SK-N-SH treated with all-trans-retinoic acid at 6 μM for 48 hours (cell line): ENCODE data around the gene ST3GAL5.
"Not testable (repeated sequence)": the region's sequence is repeated elsewhere in the genome, so short reads cannot be mapped to it uniquely, and the experiment has no call there.

ENCODE experiments used
- ATAC-seq: fragments of 200-7000 bp; cut with Tn5 transposase; 3 replicates; pipeline ENCODE4 v1.9.1; 2020; ENCODE audit warnings: mild to moderate bottlenecking, moderate library complexity
- ARNTL ChIP-seq: fragments of 450-650 bp; formaldehyde crosslinking; IDR thresholded peaks from 2 replicates; pipeline ENCODE4 v1.5.0; 2020; ENCODE audit warnings: low read depth, mild to moderate bottlenecking, moderate library complexity, borderline replicate concordance
- BACH2 ChIP-seq: fragments of 250-450 bp; sonication (Bioruptor Pico); IDR thresholded peaks from 2 replicates; pipeline ENCODE4 v1.9.0; 2021; ENCODE audit warnings: mild to moderate bottlenecking, borderline replicate concordance
- CSDC2 ChIP-seq: fragments of 250-450 bp; sonication (Bioruptor Pico); IDR thresholded peaks from 2 replicates; pipeline ENCODE4 v1.5.0; 2020; ENCODE audit warnings: mild to moderate bottlenecking, moderate library complexity
- GLIS3 ChIP-seq: fragments of 250-450 bp; sonication (Bioruptor Pico); IDR thresholded peaks from 2 replicates; pipeline ENCODE4 v1.5.0; 2020; ENCODE audit warnings: mild to moderate bottlenecking, moderate library complexity
- ISL1 ChIP-seq: fragments of 250-450 bp; sonication (Bioruptor Pico); IDR thresholded peaks from 2 replicates; pipeline ENCODE4 v2.1.2; 2022; ENCODE audit warnings: mild to moderate bottlenecking, moderate library complexity
- OSR1 ChIP-seq: fragments of 250-450 bp; sonication (Bioruptor Pico); IDR thresholded peaks from 2 replicates; pipeline ENCODE4 v1.8.0; 2022; ENCODE audit warnings: moderate library complexity, mild to moderate bottlenecking, inconsistent platforms
- PPARA ChIP-seq: fragments of 250-450 bp; sonication (Bioruptor Pico); IDR thresholded peaks from 2 replicates; pipeline ENCODE4 v1.5.0; 2020; ENCODE audit warnings: mild to moderate bottlenecking, borderline replicate concordance
- RARB ChIP-seq: fragments of 250-450 bp; sonication (Bioruptor Pico); IDR thresholded peaks from 2 replicates; pipeline ENCODE4 v1.8.0; 2021; ENCODE audit warnings: mild to moderate bottlenecking, moderate library complexity
- SNAI2 ChIP-seq: fragments of 250-450 bp; sonication (Bioruptor Pico); IDR thresholded peaks from 2 replicates; pipeline ENCODE4 v1.5.0; 2020; ENCODE audit warnings: mild to moderate bottlenecking, moderate library complexity
- TCF4 ChIP-seq: fragments of 250-450 bp; sonication (Bioruptor Pico); IDR thresholded peaks from 2 replicates; pipeline ENCODE4 v1.8.0; 2021; ENCODE audit warnings: mild to moderate bottlenecking, moderate library complexity, borderline replicate concordance
- TOX ChIP-seq: fragments of 250-450 bp; sonication (Bioruptor Pico); IDR thresholded peaks from 2 replicates; pipeline ENCODE4 v1.8.0; 2021; ENCODE audit warnings: mild to moderate bottlenecking, moderate library complexity, borderline replicate concordance
- ZC3H10 ChIP-seq: fragments of 250-450 bp; sonication (Bioruptor Pico); IDR thresholded peaks from 2 replicates; pipeline ENCODE4 v1.5.1; 2021; ENCODE audit warnings: mild to moderate bottlenecking, moderate library complexity
- ZFP3 ChIP-seq: fragments of 250-450 bp; sonication (Bioruptor Pico); IDR thresholded peaks from 2 replicates; pipeline ENCODE4 v1.5.0; 2020; ENCODE audit warnings: mild to moderate bottlenecking, moderate library complexity
- ZFP30 ChIP-seq: fragments of 450-650 bp; formaldehyde crosslinking; IDR thresholded peaks from 2 replicates; pipeline ENCODE4 v1.5.0; 2022; ENCODE audit warnings: mild to moderate bottlenecking, moderate library complexity
- ZNF70 ChIP-seq: fragments of 450-650 bp; formaldehyde crosslinking; IDR thresholded peaks from 2 replicates; pipeline ENCODE4 v1.5.0; 2020; ENCODE audit warnings: mild to moderate bottlenecking, moderate library complexity
- ZNF8 ChIP-seq: fragments of 450-650 bp; formaldehyde crosslinking; IDR thresholded peaks from 2 replicates; pipeline ENCODE4 v1.5.0; 2020; ENCODE audit warnings: mild to moderate bottlenecking, moderate library complexity
- TF ChIP-seq, protein P1 (sequence below): fragments of 250-450 bp; sonication (Bioruptor Pico); IDR thresholded peaks from 2 replicates; pipeline ENCODE4 v1.5.0; 2020; ENCODE audit warnings: mild to moderate bottlenecking, moderate library complexity
- TF ChIP-seq, protein P2 (sequence below): fragments of 250-450 bp; sonication (Bioruptor Pico); IDR thresholded peaks from 2 replicates; pipeline ENCODE4 v1.8.0; 2021; ENCODE audit warnings: low read depth, mild to moderate bottlenecking, moderate library complexity, borderline replicate concordance
- TF ChIP-seq, protein P3 (sequence below): fragments of 250-450 bp; sonication (Bioruptor Pico); IDR thresholded peaks from 2 replicates; pipeline ENCODE4 v1.5.1; 2021; ENCODE audit warnings: mild to moderate bottlenecking, moderate library complexity
- TF ChIP-seq, protein P4 (sequence below): fragments of 250-450 bp; sonication (Bioruptor Pico); IDR thresholded peaks from 2 replicates; pipeline ENCODE4 v1.5.1; 2020; ENCODE audit warnings: low read depth, mild to moderate bottlenecking, moderate library complexity
- TF ChIP-seq, protein P5 (sequence below): fragments of 250-450 bp; sonication (Bioruptor Pico); IDR thresholded peaks from 2 replicates; pipeline ENCODE4 v1.8.0; 2020; ENCODE audit warnings: mild to moderate bottlenecking, moderate library complexity, borderline replicate concordance

ST3GAL5 gene

DNA sequence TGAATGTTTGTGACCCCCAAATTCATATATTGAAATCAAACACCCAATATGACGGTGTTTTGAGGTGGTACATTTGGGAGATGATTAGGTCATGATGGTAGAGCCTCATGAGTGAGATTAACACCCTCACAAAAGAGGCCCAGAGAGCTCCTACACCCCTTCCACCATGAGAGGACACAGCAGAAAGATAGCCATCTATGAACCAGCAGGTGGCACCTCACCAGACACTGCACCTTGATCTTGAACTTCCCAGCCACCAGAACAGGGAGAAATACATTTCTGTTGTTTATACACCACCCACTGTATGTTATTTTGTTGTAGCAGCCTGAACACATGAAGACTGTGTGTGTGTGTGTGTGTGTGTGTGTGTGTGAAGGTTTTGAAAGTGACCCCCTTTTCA is 58.1 kb downstream of the ST3GAL5 start:
- TF ChIP-seq TCF4 (CRISPR knock-in tag) (no peak), GLIS3 (CRISPR knock-in tag) (no peak), BACH2 (CRISPR knock-in tag) (no peak), RARB (CRISPR knock-in tag) (no peak), ZNF8 (CRISPR knock-in tag) (no peak), ZNF70 (no peak), OSR1 (no peak), ZFP30 (CRISPR knock-in tag) (no peak), SNAI2 (CRISPR knock-in tag) (no peak), ZC3H10 (CRISPR knock-in tag) (no peak), ZFP3 (CRISPR knock-in tag) (no peak)
- TF ChIP-seq, protein P1, sequence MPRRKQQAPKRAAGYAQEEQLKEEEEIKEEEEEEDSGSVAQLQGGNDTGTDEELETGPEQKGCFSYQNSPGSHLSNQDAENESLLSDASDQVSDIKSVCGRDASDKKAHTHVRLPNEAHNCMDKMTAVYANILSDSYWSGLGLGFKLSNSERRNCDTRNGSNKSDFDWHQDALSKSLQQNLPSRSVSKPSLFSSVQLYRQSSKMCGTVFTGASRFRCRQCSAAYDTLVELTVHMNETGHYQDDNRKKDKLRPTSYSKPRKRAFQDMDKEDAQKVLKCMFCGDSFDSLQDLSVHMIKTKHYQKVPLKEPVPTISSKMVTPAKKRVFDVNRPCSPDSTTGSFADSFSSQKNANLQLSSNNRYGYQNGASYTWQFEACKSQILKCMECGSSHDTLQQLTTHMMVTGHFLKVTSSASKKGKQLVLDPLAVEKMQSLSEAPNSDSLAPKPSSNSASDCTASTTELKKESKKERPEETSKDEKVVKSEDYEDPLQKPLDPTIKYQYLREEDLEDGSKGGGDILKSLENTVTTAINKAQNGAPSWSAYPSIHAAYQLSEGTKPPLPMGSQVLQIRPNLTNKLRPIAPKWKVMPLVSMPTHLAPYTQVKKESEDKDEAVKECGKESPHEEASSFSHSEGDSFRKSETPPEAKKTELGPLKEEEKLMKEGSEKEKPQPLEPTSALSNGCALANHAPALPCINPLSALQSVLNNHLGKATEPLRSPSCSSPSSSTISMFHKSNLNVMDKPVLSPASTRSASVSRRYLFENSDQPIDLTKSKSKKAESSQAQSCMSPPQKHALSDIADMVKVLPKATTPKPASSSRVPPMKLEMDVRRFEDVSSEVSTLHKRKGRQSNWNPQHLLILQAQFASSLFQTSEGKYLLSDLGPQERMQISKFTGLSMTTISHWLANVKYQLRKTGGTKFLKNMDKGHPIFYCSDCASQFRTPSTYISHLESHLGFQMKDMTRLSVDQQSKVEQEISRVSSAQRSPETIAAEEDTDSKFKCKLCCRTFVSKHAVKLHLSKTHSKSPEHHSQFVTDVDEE (CRISPR knock-in tag), result no peak
- TF ChIP-seq, protein P2, sequence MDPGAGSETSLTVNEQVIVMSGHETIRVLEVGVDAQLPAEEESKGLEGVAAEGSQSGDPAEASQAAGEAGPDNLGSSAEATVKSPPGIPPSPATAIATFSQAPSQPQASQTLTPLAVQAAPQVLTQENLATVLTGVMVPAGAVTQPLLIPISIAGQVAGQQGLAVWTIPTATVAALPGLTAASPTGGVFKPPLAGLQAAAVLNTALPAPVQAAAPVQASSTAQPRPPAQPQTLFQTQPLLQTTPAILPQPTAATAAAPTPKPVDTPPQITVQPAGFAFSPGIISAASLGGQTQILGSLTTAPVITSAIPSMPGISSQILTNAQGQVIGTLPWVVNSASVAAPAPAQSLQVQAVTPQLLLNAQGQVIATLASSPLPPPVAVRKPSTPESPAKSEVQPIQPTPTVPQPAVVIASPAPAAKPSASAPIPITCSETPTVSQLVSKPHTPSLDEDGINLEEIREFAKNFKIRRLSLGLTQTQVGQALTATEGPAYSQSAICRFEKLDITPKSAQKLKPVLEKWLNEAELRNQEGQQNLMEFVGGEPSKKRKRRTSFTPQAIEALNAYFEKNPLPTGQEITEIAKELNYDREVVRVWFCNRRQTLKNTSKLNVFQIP (CRISPR knock-in tag), result no peak
- no peak for ATAC-seq

DNA sequence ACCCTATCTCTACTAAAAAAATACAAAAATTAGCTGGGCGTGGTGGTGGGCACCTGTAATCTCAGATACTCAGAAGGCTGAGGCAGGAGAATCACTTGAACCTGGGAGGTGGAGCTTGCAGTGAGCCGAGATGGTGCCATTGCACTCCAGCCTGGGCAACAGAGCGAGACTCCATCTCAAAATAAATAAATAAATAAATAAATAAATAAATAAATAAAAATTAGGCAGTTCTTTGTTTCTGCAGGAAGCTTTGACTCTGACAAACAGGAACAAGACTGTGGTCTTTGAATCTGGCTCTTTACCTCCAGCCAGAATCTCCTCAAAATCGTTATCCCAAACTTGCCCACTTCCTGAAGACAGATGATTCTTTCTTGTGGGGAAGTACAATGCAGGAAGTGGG is 59.4 kb downstream of the ST3GAL5 start:
- not testable (repeated sequence) for ATAC-seq

DNA sequence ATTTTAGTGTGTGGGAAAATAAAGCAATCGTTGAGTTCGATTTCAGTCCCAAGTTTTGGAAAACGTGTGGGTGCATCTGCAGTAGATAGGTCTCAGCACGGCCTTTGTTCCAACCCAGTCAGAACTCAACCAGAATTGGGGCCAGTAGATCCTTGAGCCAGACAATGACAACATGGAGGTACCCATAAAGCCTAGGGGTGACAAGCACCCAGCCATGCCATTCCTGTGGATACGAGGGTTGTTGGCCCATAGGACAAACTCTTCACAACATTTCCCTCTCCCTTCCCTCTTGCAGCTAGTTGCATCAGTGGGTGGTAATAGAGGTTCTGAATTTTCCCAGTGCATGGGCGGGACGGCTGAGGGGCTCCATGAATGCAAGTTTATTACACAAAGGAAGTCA is 60.1 kb downstream of the ST3GAL5 start:
- no peak for ATAC-seq

More for the DNA sequence above, 60.1 kb downstream of the ST3GAL5 start:
- no peak for TF ChIP-seq ARNTL (CRISPR knock-in tag)
- TF ChIP-seq OSR1, result no peak
- TF ChIP-seq, protein P3, sequence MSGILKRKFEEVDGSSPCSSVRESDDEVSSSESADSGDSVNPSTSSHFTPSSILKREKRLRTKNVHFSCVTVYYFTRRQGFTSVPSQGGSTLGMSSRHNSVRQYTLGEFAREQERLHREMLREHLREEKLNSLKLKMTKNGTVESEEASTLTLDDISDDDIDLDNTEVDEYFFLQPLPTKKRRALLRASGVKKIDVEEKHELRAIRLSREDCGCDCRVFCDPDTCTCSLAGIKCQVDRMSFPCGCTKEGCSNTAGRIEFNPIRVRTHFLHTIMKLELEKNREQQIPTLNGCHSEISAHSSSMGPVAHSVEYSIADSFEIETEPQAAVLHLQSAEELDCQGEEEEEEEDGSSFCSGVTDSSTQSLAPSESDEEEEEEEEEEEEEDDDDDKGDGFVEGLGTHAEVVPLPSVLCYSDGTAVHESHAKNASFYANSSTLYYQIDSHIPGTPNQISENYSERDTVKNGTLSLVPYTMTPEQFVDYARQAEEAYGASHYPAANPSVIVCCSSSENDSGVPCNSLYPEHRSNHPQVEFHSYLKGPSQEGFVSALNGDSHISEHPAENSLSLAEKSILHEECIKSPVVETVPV (CRISPR knock-in tag), result no peak
- TF ChIP-seq, protein P4, sequence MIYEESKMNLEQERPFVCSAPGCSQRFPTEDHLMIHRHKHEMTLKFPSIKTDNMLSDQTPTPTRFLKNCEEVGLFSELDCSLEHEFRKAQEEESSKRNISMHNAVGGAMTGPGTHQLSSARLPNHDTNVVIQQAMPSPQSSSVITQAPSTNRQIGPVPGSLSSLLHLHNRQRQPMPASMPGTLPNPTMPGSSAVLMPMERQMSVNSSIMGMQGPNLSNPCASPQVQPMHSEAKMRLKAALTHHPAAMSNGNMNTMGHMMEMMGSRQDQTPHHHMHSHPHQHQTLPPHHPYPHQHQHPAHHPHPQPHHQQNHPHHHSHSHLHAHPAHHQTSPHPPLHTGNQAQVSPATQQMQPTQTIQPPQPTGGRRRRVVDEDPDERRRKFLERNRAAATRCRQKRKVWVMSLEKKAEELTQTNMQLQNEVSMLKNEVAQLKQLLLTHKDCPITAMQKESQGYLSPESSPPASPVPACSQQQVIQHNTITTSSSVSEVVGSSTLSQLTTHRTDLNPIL (CRISPR knock-in tag), result no peak
- no peak for TF ChIP-seq ZFP30 (CRISPR knock-in tag)
- no peak for TF ChIP-seq ISL1 (CRISPR knock-in tag)
- TF ChIP-seq, protein P5, sequence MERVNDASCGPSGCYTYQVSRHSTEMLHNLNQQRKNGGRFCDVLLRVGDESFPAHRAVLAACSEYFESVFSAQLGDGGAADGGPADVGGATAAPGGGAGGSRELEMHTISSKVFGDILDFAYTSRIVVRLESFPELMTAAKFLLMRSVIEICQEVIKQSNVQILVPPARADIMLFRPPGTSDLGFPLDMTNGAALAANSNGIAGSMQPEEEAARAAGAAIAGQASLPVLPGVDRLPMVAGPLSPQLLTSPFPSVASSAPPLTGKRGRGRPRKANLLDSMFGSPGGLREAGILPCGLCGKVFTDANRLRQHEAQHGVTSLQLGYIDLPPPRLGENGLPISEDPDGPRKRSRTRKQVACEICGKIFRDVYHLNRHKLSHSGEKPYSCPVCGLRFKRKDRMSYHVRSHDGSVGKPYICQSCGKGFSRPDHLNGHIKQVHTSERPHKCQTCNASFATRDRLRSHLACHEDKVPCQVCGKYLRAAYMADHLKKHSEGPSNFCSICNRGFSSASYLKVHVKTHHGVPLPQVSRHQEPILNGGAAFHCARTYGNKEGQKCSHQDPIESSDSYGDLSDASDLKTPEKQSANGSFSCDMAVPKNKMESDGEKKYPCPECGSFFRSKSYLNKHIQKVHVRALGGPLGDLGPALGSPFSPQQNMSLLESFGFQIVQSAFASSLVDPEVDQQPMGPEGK (CRISPR knock-in tag), result no peak
- no peak for TF ChIP-seq ZNF70
- TF ChIP-seq TCF4 (CRISPR knock-in tag), result no peak
- no peak for TF ChIP-seq PPARA (CRISPR knock-in tag)
- TF ChIP-seq TOX, result no peak
- TF ChIP-seq CSDC2 (CRISPR knock-in tag), result no peak
- TF ChIP-seq BACH2 (CRISPR knock-in tag), result no peak
